Measurements from ENCODE around the gene RIMBP3B. TPM values are rescaled to one million over a fixed set of nuclear protein-coding genes. Genes with fewer than 3 reads are reported as not detected.
"Not testable (repeated sequence)": the region's sequence is repeated elsewhere in the genome, so short reads cannot be mapped to it uniquely, and the experiment has no call there.

RIMBP3B gene
- polyA plus RNA-seq, 1 of the 3 experiments (the other 2 are of a cell fraction): not detected

DNA sequence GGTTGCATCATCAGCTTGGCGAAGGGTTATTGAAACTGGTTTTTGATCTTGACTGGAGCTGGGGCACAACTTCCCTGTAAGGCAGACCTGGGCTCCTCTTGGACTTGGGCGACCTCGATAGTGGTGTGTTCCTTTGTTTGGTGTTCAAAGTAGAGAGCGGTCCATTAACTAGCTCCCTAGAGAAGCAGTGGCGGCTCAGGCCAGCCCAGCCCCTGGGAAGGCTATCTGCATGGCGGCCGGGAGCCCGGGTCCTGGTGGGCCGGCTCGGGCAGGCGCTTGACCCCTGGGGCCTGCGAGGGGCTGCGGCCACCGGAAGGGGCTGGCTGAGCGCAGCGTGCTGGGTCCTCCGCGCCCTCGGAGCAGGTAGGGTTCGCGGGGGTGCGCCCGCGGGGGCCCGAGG lies 32.8 kb downstream of the RIMBP3B start:
- H3K36me3 ChIP-seq (replicated peaks in 1 of 2; ENCODE audit: control insufficient read depth in 1 of 2, insufficient read depth in 2 of 2, low read length in 1 of 2); POLR2A ChIA-PET: not testable (repeated sequence)
- WGBS (ENCODE audit: low lambda C conversion rate): 86% methylated on average over 4 of the region's 25 CpGs

DNA sequence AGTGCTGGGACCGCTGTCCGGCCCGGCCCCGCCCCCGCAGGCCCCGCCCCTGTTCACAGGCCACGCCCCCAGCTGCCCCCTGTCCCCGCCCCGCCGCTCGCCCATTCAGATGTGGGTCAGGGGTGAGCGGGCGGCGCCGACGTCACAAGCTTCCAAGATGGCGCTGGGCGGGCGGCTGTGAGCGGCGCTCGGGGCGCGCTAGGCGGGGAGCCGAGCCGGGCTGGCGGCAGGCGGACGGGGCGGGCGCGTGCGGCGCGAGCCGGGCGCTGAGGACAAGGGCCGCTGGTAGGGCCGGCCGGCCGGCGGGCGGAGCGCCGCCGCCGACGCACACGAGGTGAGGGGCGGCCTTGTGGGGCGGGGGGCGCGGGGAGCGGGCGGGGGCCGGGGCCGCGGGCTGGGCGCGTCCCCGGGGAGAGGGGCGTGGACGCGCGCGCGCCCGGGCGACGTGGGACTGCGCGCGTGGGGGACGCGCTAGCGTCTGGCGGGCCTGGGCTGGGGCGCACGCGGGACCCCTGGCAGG lies 33.7 kb downstream of the RIMBP3B start, which contains the start of gene HIC2:
Gene HIC2, plus strand, starts transcription at position 145 of the 520 bp plus-strand sequence. CDS start 25,461 bp downstream, outside the sequence.
- WGBS (ENCODE audit: low lambda C conversion rate): no CpG with 5 or more reads among the region's 81 CpGs
- DNase-seq; POLR2A ChIA-PET; H3F3A ChIP-seq (replicated peaks; ENCODE audit: insufficient read depth); H3K9me3 ChIP-seq; H3K79me2 ChIP-seq (ENCODE audit: insufficient read depth); H3K9me2 ChIP-seq; H3K4me2 ChIP-seq; CTCF ChIA-PET; H3K9ac ChIP-seq; H3K27me3 ChIP-seq (ENCODE audit: insufficient read depth); H2AFZ ChIP-seq (ENCODE audit: low read depth); H3K27ac ChIP-seq (ENCODE audit: low read depth in 2 of 2, low read length in 1 of 2); H3K36me3 ChIP-seq (replicated peaks in 1 of 2; ENCODE audit: control insufficient read depth in 1 of 2, insufficient read depth in 2 of 2, low read length in 1 of 2); H4K20me1 ChIP-seq (ENCODE audit: insufficient read depth); H3K4me1 ChIP-seq (ENCODE audit: control insufficient read depth in 1 of 2, insufficient read depth in 2 of 2, low read depth in 1 of 2, low read length in 1 of 2): not testable (repeated sequence)
- H3K4me3 ChIP-seq (ENCODE audit: low read depth in 2 of 2, low read length in 1 of 2): peak within 1 kb of the TSS; percentile 41 to 43; a peak in 3 of 4 replicates

More for the DNA sequence above, 32.8 kb downstream of the RIMBP3B start:
- H3K4me3 ChIP-seq (ENCODE audit: low read depth in 2 of 2, low read length in 1 of 2); CTCF ChIA-PET; H3K9me2 ChIP-seq; H2AFZ ChIP-seq (ENCODE audit: low read depth); H3K9me3 ChIP-seq; H3K9ac ChIP-seq; H3K27ac ChIP-seq (ENCODE audit: low read depth in 2 of 2, low read length in 1 of 2); DNase-seq; H3K4me1 ChIP-seq (ENCODE audit: control insufficient read depth in 1 of 2, insufficient read depth in 2 of 2, low read depth in 1 of 2, low read length in 1 of 2); H3F3A ChIP-seq (replicated peaks; ENCODE audit: insufficient read depth); H3K79me2 ChIP-seq (ENCODE audit: insufficient read depth); H3K4me2 ChIP-seq; H4K20me1 ChIP-seq (ENCODE audit: insufficient read depth); H3K27me3 ChIP-seq (ENCODE audit: insufficient read depth): not testable (repeated sequence)

DNA sequence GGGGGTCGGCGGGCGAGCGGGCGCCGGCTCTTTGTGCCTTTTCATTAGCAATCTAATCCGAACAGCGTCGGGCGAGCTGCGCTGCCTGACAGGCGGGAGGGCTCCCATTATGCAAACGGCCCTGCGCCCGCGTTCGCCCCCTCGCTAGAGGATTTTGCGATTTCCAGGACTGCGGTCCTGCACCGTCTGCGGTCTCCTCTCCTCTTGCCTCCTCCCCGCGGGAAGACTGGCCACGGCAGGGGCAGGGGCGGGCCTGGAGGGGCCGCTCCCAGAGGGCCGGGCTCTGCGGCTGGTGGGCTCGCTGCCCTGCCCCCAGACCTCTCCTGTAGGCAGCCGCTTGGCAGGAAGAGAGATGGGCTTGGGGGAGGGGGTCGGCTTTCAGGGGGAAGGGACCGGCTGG lies 34.3 kb downstream of the RIMBP3B start:
- H3F3A ChIP-seq (replicated peaks; ENCODE audit: insufficient read depth); CTCF ChIA-PET; H3K79me2 ChIP-seq (ENCODE audit: insufficient read depth); H3K27me3 ChIP-seq (ENCODE audit: insufficient read depth); H2AFZ ChIP-seq (ENCODE audit: low read depth); H3K4me2 ChIP-seq; H3K27ac ChIP-seq (ENCODE audit: low read depth in 2 of 2, low read length in 1 of 2); H3K9ac ChIP-seq; H3K9me3 ChIP-seq; H3K4me1 ChIP-seq (ENCODE audit: control insufficient read depth in 1 of 2, insufficient read depth in 2 of 2, low read depth in 1 of 2, low read length in 1 of 2); DNase-seq; H3K9me2 ChIP-seq; POLR2A ChIA-PET; H3K36me3 ChIP-seq (replicated peaks in 1 of 2; ENCODE audit: control insufficient read depth in 1 of 2, insufficient read depth in 2 of 2, low read length in 1 of 2); H4K20me1 ChIP-seq (ENCODE audit: insufficient read depth): not testable (repeated sequence)
- no CpG with 5 or more reads among the region's 33 CpGs for WGBS (ENCODE audit: low lambda C conversion rate)
- H3K4me3 ChIP-seq (ENCODE audit: low read depth in 2 of 2, low read length in 1 of 2): peak overlapping the region; percentile 41 to 43; a peak in 3 of 4 replicates

DNA sequence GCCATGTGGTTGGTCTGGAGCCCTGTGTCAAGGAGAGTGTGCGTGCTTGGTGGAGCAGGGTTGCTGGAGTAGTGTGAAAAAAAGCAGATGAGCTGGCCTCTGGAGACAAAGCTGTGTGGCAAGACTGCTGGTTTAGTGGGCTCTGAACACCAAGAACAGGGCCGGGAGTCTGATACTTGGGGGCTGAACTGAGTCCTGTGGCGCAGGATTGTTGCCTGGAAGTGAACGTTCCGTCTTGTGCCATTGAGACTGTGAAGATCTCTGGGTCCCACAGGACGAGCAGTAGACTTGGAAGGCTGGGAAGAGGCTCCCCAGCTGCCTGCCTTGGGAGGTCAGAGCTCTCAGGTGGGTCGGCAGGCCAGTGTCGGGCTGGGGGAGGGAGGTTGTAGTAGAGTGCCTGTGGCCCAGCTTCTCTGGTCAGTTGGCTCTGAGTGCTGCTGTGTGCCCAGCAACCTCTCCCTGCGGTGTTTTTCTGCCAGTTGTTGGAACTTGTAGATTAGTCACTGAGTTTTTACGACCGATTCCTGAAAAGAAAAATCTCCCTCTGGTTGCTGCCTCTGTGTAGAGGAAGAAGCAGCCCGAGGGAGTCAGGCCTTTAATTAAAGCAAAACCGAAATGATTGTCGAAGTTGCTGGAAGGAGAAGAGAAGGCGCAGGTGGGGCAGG lies 35.6 kb downstream of the RIMBP3B start:
- WGBS (ENCODE audit: low lambda C conversion rate): 90% methylated on average over 5 of the region's 15 CpGs
- H3F3A ChIP-seq (replicated peaks; ENCODE audit: insufficient read depth): not testable (repeated sequence)

DNA sequence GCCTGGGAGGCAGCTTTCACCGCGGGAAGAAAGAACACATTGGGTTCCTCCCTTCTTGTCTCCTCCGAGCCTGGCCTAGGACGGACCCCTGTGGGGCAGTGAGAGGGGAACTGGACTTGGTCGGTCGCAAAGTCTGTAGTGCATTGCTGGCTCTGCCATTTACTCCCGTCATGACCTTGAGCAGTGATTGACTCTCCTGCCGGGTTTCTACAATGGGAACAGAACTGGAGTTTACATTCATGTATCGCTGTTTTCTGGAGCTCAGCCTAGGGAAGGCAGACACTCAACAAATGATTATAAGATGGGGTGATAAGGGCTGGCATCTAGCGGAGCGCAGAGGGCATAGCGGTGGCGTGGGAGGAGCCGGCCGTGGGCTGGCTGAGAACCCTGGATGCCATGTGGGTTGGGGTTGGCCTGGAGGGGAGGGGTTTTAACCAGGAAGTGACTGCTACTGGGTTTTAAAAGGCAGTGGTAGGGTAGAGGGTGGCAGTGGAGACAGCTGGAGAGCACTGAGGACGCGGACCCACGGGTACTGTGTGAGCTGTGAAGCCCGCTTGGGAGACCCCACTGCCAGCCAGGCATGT lies 36.7 kb downstream of the RIMBP3B start:
- H2AFZ ChIP-seq (ENCODE audit: low read depth); H3K9me3 ChIP-seq; H3F3A ChIP-seq (replicated peaks; ENCODE audit: insufficient read depth); H3K9me2 ChIP-seq; CTCF ChIA-PET; H3K27ac ChIP-seq (ENCODE audit: low read depth in 2 of 2, low read length in 1 of 2); H3K79me2 ChIP-seq (ENCODE audit: insufficient read depth); POLR2A ChIA-PET; H4K20me1 ChIP-seq (ENCODE audit: insufficient read depth); H3K4me3 ChIP-seq (ENCODE audit: low read depth in 2 of 2, low read length in 1 of 2); H3K4me1 ChIP-seq (ENCODE audit: control insufficient read depth in 1 of 2, insufficient read depth in 2 of 2, low read depth in 1 of 2, low read length in 1 of 2); DNase-seq; H3K27me3 ChIP-seq (ENCODE audit: insufficient read depth); H3K9ac ChIP-seq; H3K36me3 ChIP-seq (replicated peaks in 1 of 2; ENCODE audit: control insufficient read depth in 1 of 2, insufficient read depth in 2 of 2, low read length in 1 of 2): not testable (repeated sequence)
- WGBS (ENCODE audit: low lambda C conversion rate): 35% methylated on average over 3 of the region's 19 CpGs
- 0 out of 2 replicates have a peak overlapping the region, but pooled peaks have one; percentile 59 for H3K4me2 ChIP-seq

More for the DNA sequence above, 35.6 kb downstream of the RIMBP3B start:
- H3K27me3 ChIP-seq (ENCODE audit: insufficient read depth); DNase-seq; H2AFZ ChIP-seq (ENCODE audit: low read depth); H4K20me1 ChIP-seq (ENCODE audit: insufficient read depth); H3K4me3 ChIP-seq (ENCODE audit: low read depth in 2 of 2, low read length in 1 of 2); H3K36me3 ChIP-seq (replicated peaks in 1 of 2; ENCODE audit: control insufficient read depth in 1 of 2, insufficient read depth in 2 of 2, low read length in 1 of 2); POLR2A ChIA-PET; H3K9me2 ChIP-seq; H3K9ac ChIP-seq; H3K9me3 ChIP-seq; H3K79me2 ChIP-seq (ENCODE audit: insufficient read depth); CTCF ChIA-PET; H3K4me2 ChIP-seq; H3K4me1 ChIP-seq (ENCODE audit: control insufficient read depth in 1 of 2, insufficient read depth in 2 of 2, low read depth in 1 of 2, low read length in 1 of 2): not testable (repeated sequence)
- H3K27ac ChIP-seq (ENCODE audit: low read depth in 2 of 2, low read length in 1 of 2): peak overlapping the region in 1 of 2 experiments; percentile 53; a peak in 1 of 4 replicates

DNA sequence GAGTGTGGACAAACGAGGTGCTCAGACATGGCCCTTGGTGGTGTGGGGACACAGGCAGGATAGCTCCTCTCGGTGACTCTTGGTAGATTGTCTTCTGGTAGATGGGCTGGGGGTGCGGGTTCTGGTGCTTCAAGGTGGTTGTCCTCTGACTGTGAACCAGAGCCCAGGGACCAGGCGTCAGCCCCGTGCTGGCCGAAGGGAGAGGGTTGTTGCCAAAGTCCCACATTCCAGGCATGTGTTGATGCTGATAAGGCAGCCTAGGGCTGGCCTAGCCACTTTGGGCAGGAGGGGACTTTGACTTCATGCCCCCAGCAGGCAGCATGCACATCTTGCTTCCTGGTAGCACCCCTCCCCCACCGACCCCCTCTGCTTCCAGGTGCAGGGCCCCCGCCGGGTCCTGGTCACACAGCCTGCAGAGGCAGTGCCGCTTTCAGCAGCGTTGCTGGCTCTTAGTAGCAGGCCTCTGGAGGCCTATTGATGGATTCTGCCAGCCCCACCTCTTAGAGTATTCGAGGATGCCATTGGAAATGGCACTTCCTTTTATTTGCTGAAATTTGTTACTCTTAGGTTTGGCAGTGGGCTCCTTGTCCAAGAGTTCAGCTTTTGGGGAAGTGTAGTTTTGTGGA lies 40.6 kb downstream of the RIMBP3B start:
- CTCF ChIA-PET; H4K20me1 ChIP-seq (ENCODE audit: insufficient read depth); DNase-seq; H3K79me2 ChIP-seq (ENCODE audit: insufficient read depth); H3K27me3 ChIP-seq (ENCODE audit: insufficient read depth); H3K4me3 ChIP-seq (ENCODE audit: low read depth in 2 of 2, low read length in 1 of 2); H2AFZ ChIP-seq (ENCODE audit: low read depth); H3K9me3 ChIP-seq; H3K36me3 ChIP-seq (replicated peaks in 1 of 2; ENCODE audit: control insufficient read depth in 1 of 2, insufficient read depth in 2 of 2, low read length in 1 of 2); H3K27ac ChIP-seq (ENCODE audit: low read depth in 2 of 2, low read length in 1 of 2); POLR2A ChIA-PET; H3F3A ChIP-seq (replicated peaks; ENCODE audit: insufficient read depth); H3K9ac ChIP-seq; H3K4me2 ChIP-seq; H3K9me2 ChIP-seq; H3K4me1 ChIP-seq (ENCODE audit: control insufficient read depth in 1 of 2, insufficient read depth in 2 of 2, low read depth in 1 of 2, low read length in 1 of 2): not testable (repeated sequence)
- WGBS (ENCODE audit: low lambda C conversion rate): no CpG with 5 or more reads among the region's 12 CpGs
